IPS DF 19.7 (cell line): ENCODE results near the gene TP63.

Source experiments
- DNase-seq: peaks from one replicate; pipeline ENCODE4 v3.0.0-alpha.2; 2013; ENCODE audit warnings: low read depth, low spot score

Gene TP63

DNA sequence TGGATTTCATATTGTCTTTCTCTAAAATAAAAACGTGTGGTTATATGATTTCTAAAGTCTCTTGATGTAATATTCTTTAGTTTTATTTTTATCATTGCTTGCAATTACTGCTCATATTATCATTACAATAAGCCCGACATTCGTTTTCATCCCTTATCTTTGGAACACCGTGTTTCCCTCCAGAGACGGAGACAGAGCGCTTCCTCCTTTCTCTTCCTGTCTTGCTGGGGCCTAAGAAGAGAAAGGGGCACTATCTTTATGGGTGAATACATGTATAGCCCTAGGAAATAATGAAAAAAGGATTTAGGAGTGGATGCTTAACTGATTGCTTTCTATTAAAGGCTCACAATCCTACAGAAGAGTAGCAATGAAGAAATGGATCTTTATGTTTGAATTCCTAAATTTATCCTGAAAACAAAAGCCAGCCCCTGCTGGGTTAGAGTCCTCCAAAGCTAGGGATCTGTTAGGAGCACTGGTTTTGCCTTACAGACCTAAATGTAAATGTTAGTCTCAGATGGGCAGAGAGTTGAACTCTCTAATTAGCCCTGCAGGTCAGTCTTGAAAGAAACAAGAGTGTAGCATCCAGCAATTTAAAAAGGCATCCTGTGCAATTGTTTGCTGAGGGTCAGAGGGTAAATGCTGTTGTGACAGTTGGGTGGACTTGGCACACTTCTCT lies 145.1 kb downstream of the TP63 start:
- DNase-seq = no peak

DNA sequence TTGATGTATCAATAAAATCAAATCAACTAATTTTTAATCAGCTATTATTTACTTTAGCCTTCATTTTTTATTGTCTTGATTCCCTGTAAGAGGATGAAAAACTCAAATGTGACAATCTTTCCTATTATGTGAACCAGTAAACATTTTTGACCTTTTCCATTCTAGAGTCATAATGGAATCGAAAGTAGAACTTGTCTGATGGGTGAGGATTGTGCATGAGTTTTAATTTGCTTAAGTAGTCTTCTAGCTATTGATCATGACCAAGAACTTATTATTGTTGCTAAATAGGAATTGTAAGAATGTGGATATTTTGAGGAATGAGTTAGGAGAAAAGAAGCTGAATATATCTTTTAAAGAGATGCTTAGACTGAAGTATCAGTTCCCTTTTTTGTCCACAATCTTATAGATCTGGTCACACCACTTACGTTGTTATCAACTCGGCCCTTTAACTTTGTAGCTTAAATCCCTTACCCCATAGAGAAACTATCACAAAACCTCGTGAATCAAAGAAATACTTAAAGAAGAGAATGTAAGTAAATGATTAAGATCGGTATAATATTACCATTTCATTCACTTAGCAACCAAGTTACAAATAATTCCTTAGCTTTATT lies 147.3 kb downstream of the TP63 start:
- no peak for DNase-seq

DNA sequence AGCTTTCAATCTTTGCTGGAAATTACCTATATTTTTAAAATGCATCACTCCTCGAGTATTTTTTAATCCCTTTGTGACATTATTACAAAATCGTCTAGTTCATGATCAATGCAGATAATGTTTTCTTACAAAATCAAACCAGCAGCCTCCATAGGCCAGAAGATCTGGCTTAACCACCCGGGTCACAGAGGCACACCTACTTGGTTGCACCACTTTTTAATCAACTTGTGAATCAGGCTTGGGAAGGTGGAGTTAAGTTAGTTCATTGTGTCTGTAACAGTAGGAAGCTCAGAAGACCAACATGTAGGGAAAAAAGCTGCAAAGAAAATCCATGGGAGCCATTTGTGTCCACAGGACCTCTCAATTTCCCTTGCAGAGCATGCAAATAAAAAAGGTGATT lies 148.0 kb downstream of the TP63 start:
- DNase-seq = no peak

GRCh38 chr3:189780546-189781270 lies 149.5 kb downstream of the TP63 start:
- DNase-seq = no peak

GRCh38 chr3:189781415-189781814 lies 150.2 kb downstream of the TP63 start:
- DNase-seq = no peak

DNA sequence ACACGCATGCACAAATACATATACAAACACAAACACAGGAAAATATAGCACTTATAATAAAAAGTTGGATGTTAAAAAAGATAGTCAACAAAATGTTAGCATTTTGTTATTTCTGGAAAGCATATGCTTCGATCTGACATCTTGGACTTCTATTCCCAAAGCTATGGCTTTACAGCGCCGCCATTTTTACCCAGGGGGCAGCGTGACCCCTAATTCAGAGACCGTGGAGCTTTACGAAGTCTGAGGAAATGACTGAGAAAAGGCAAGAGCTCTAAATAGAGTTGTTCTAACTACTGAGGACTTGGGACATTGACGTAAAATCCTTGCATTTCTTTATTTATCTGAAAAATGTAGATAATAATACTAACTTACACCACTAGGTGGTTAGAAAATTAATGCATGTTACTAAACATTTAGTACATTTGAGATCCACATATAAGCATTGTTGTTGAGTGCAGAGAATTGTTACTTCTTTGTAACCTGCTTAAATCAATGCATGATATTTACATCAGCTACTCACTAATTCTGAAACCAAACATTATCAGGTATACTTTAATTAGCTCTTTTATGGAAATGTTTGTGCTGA lies 155.4 kb downstream of the TP63 start:
- DNase-seq = no peak

GRCh38 chr3:189787191-189787590 lies 156.0 kb downstream of the TP63 start:
- no peak for DNase-seq

DNA sequence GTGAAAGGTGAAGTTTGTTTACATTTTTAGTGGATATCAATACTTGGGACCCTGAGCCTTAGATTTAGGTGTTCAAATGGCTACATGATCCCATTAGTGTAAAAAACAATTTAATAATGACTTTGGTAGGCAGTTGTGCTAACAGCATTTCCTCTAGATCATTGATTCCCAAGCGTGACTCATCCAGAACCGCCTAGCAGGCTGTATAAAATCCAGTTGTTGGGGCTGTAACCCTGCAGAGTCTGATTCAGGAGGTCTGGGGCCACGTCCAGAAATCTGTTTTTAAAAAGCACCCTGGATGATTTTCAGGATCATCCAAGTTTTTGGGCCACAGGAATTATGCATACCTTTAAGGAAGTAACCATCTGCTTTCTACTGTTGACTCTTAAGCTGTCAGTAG lies 156.4 kb downstream of the TP63 start:
- DNase-seq = no peak

DNA sequence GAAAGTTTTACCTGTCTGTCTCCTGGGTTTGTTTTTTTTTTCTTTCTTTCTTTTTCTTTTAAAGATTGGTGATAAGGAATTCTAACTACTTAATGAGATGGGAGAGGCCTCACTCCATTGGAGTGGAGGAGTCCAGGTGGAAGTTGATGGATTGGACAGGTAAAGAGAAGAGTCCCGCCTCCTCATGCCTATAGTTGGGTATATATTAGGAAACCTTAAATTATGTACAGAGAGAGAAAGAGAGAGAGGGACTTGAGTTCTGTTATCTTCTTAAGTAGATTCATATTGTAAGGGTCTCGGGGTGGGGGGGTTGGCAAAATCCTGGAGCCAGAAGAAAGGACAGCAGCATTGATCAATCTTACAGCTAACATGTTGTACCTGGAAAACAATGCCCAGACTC lies 158.2 kb downstream of the TP63 start:
- no peak for DNase-seq

GRCh38 chr3:189790658-189791057 lies 159.5 kb downstream of the TP63 start:
- DNase-seq = no peak

GRCh38 chr3:189792046-189792929 lies 161.1 kb downstream of the TP63 start:
- DNase-seq = no peak

DNA sequence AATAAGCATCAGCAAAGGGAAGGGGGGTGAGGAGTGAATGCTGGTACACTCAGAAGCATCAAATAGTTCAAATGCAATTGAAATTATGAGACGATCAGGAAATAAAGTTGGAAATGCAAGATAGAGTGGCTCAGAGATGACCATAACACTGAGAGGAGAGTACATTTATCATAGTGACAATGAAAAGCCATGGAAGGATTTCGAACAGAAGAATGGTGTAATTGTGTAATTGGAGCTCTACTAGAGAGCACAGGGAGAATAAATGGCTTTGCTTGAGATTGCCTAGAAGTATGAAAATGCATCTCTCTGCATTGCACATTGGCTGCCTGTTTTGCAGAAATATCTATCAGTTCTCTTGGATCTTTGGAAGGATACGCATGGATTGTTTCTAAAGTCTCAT lies 163.3 kb downstream of the TP63 start:
- DNase-seq = no peak

- no peak for DNase-seq
Measured at GRCh38 chr3:189797103-189797750, 166.0 kb downstream of the TP63 start.

DNA sequence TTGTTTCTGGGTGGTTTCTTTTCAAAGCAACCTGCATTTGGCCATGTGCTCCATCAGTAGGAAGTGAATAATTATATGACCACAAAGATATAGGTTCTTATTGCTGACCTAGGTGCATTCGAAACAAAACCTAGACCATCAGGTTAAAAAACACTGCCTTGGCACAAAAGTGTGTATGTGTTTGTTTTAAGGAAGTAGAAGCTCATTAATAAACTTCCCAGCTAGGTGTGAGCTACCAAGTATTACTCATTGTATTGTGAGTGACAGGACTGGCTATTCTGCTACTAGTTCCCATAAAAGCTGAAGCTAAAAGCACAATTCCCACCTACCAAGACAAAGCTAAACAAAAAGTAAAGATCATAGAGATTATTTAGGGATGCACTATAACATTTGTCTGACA lies 168.2 kb downstream of the TP63 start:
- no peak for DNase-seq

DNA sequence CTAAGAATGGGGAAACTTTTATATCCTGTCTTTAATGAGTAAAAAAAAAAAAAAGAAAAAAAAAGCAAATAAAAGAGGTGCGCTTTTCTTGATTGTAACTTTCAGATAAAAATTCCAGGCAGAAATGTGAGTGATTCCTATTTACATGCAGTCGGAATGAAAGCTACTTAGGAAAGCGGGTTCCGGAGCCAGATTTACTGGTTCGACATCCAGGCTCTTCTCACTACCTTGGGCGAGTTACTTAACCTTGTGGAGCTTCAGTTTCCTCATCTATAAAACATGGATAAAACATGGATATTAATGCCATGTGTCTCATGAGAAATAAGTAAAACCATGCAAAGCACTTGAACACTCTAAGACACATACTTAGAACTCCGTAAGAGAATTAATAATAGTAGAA lies 169.2 kb downstream of the TP63 start:
- DNase-seq = no peak

GRCh38 chr3:189803254-189803653 lies 172.1 kb downstream of the TP63 start:
- DNase-seq = no peak

- DNase-seq = no peak
Measured at GRCh38 chr3:189805375-189806067, 174.3 kb downstream of the TP63 start.

DNA sequence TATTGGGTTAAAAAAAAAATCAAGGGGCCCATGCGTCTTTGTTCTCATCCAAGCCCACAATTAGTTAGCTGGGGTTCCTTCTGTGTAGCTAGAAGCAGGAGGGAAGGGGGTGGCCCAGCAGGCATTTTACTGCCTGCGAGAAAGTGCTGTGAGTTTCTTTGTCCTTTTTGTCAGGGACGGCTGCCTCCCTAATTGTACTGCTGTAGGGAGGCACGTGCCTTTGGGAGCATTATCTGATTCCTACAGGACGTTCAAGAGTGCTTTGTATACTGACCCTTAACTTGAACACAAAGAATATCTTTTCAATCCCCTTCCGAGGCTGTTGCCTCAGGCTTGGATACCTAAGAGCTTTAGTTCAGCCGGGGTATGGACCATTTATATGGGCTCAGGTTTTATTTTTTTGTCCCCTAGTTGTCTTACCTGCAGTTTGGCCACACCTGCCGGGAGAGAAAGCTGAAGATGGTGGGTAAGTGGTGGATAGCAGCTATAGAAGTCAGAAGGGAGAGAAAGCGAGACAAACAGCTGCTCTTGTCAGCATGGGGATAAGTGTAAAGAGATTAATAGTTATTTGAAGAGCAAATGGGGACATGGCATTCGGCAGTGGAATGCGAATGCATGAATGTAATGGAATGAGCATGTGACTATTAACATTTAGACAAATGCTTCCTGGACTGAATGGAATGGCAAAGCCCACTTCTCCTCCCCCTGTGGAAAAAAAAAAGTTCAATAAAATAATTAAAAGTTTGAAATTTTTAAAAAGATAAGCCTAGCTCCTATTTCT lies 175.2 kb downstream of the TP63 start:
- DNase-seq = no peak

DNA sequence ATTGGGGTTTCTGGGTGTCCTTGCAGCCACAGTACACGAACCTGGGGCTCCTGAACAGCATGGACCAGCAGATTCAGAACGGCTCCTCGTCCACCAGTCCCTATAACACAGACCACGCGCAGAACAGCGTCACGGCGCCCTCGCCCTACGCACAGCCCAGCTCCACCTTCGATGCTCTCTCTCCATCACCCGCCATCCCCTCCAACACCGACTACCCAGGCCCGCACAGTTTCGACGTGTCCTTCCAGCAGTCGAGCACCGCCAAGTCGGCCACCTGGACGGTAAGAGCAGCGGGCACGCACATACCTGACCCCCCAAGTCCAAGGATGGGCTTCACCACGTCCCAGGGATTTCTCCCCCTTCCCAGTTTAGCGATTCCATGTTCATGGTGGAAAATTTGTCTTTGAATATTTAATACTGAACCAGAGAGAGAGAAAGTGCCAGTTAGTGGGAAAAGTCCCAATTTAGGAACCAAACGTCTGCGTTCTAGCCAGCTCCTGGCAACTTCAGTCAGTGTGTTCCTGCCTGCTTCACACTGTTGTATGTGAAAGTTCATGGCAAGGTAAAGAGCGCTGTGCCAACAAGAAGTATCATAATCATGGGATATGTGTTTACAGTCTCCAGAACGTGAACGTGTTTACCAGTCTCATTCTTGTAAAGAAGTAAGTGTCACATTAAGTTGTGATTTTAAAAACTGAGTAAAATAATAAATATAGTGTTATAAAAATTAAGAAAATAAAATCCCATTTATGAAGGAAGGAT lies 177.2 kb downstream of the TP63 start:
- DNase-seq = no peak
